Amniotic stem cell (primary cell): ENCODE results near the gene FGF1.

Source experiments
- DNase-seq: peaks from one replicate; lab custom pipeline; 2025; lab: John Stamatoyannopoulos, UW

The FGF1 gene

GRCh38 chr5:142611154-142611553, 74.7 kb downstream of the FGF1 start:
- peak; percentile 46 for DNase-seq

DNA sequence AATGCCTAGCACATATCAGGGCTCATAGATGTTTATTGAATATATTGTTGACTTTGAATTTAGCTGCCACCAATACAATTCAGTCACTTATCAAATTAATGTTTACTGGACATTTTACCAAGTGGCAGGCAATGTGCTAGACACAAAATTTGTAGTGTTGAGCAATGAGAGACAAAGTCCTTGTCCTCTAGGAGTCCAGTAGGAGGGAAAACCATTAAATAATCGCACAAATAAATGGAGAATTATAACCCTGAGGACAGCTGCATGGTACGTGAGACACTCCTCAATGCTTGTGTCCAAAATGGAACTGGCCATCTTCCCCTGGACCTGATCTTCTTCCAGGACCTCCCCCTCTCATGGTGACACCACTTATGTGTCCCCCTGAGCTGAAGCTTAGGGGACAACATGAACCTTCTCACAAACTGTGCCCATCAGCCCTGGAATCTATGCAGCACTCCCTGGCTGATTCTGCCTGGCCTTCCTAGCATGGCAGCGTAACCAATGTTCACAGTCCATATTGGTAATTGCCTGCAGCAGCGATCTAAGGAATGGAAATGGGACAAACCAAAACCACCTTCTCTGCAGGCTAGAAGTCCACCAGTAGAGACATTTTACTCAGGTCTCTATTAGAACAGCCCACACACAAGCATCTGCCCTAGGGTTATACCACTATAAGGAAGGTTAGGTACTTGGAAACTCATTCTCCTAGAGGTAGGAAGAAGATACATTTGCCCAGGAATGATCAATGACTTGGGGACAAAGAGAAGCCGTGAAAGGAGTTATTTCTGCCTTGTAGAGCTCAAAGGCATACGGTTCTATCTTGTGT, 75.5 kb downstream of the FGF1 start:
- no peak for DNase-seq

- no peak for DNase-seq
These were observed 76.7 kb downstream of the FGF1 start for GRCh38 chr5:142609142-142609541.

GRCh38 chr5:142608081-142608480, 77.8 kb downstream of the FGF1 start:
- DNase-seq, result no peak

- no peak for DNase-seq
These were observed 80.3 kb downstream of the FGF1 start for GRCh38 chr5:142605611-142606010.

DNA sequence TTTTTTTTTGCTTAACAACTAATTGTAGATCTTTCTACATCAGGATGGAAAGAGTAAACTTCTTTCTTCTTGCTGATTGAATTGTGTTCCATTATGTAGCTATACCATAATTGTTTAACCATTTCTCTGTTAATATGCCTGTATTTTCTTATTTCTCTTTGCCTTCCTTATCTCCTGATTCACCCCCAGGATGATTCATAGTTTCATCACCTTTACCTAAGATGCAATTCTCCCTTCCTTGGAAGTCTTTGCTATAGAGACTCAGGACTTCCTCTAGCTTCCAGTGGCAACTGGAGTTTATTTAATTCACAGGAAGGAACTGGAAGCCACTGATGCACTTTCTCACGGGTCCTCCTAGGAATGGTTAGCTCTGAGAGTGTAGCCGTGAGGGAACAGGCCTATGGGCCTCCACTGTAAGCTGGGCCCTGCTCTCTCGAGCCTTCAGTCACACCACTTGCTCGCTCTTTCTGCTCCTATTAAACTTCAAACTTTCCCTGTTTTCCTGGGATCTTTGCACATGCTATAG, 83.1 kb downstream of the FGF1 start:
- DNase-seq, result no peak

DNA sequence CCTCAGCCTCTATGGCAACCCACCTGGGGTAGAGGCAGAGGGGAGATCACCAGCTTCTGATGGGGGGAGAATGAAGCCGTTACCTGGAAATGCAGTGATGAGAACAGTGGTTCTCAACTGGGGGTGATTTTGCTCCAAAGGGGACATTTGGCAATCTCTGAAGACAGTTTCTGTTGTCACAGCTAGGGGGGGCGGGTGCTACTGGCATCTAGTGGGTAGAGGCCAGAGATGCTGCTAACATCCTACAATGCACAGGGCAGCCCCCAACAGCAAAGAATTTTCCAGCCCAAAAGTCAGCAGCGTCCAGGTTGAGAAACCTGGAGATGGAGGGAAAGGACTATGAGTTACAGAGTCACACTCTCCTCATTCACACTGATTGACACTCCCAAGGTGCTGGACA, 84.5 kb downstream of the FGF1 start:
- no peak for DNase-seq

DNA sequence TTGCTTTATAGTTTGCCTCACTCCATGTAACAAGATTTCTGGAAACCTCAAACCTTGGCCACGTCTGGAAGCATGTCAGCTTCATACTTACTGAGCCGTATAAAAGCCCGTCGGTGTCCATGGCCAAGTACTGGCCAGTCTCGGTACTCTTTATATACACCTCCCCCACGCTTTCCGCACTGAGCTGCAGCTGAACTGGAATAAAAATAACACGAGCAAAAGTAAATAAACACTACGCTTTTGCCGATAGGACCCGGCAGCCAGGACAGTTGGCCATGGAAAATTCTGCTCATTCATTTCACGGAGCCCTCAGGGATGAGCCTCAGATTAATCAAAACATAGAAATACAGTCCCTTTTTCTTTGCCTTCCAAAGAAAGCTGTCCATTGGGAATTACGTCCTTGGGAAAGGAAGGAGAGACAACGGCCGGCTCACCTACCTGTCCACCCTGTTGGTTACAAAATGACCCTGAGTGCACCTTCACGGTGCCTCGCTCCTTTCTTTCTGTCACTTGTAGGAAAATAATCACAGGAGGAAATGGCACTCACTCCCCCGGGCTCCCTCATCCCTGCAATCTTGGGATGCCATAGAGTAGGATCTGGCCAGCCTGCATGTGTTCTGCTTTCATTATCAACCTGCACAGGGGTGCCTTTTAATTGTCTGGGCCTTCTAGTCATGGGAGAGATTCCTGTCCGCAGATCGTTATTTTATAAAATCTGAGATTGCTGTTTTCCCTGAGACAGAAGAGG, 85.1 kb downstream of the FGF1 start:
- peak; percentile 65 for DNase-seq

GRCh38 chr5:142600092-142600491, 85.8 kb downstream of the FGF1 start:
- DNase-seq, result no peak

- DNase-seq, result no peak
These were observed 87.6 kb downstream of the FGF1 start for GRCh38 chr5:142598338-142598700.

GRCh38 chr5:142597546-142598337, 88.1 kb downstream of the FGF1 start:
- DNase-seq, result peak; percentile 80

DNA sequence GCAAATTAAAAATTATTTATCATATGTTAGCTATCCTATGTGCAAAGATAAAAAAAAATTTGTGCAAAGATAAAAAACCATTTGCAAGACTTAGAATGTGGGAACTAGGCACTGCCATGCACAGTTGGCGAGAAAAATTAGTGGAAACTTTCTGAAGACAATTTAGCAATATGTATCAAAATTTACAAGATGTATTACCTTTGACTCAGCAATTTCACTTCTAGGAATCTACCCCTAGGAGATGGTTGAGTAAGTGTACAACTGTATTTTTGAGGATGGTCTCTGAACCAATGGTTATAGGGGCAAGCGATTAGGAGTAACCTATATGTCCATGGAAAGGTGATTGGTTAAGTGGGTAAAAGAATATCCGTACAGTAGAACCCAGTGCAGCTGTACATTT, 88.9 kb downstream of the FGF1 start:
- no peak for DNase-seq

DNA sequence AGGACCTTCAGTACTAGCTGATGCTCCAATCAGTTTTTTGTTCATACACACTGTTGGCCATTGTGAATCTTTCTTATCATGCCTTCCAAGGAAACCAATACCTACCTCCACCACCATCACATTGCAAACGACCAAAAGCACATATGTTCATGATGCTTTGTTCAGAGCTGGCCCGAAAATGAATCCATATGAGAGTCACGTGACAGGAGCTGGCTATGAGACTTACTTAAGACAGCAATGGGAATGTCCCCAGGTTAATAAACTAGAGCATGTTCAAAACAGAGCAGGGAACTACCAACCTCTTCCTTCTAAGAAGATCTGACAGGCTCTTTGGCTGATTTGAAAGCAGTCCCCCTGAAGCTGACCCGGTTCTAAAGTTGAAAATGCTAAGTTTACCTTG, 93.5 kb downstream of the FGF1 start:
- DNase-seq, result no peak

- no peak for DNase-seq
These were observed 95.2 kb downstream of the FGF1 start for GRCh38 chr5:142590451-142591231.

DNA sequence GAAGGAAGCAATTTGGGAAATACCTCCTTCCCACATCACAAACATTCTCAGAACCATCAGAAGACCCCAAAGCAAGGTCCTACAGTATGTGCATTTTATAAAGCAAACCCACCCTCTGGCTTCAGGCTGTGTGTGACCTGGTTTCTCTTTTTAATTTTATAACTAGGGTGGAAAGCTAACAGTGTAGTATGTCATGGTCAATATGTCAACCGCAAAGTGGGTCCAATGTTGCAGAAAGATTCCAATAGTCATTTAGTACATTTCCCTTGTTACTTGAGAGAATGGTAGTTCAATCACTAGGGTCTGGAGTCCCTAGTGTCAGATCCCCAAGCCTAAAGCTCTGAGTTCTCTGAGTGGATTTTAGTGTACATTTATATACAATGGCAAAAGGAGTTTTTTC, 96.2 kb downstream of the FGF1 start:
- DNase-seq, result no peak

DNA sequence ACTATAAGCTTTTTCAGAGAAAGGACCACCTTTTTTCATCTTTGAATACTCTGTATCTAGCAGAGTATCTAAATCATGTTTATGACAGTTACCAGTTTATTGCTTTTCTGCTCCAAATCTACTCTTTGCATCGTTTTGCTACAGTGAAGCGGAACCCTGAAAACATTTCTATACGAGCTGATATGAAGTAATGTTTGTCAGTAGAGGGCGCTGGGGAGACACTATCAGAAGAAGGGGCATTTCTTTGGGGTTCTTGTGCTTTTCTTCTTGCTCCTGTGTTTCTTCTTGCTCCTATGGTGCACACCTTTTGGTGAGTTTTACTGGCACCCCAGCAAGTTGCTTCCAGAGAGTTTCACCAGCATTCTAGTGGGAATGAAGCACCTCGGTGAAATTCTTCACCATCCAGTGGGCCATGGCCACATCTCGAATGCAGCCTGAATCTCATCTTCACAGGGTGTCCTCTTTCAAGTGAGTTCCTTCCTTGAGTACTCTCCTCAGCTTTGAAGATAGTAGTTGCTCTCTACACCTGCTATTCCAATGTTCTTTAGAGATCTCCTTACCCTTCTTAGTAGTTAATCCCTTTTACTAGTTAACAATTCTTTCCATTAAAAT, 98.4 kb downstream of the FGF1 start:
- no peak for DNase-seq

DNA sequence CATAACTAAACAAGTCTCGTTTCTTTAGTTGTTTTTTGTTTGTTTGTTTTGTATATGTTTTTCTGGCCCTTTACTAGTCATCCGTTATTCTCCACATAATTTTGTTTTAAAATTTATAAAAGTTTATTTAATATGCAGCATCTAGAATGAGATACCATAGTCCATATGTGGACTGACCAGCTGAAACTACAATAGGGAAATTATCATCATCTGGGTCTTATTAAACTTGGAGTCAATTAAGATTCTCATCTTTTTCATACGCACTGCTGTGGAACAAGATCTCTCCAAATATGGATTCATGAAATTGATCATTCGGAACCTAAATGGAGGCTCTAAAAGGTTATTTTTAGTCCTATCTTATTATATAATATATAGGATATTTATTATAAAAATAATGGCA, 99.3 kb downstream of the FGF1 start:
- DNase-seq, result no peak

DNA sequence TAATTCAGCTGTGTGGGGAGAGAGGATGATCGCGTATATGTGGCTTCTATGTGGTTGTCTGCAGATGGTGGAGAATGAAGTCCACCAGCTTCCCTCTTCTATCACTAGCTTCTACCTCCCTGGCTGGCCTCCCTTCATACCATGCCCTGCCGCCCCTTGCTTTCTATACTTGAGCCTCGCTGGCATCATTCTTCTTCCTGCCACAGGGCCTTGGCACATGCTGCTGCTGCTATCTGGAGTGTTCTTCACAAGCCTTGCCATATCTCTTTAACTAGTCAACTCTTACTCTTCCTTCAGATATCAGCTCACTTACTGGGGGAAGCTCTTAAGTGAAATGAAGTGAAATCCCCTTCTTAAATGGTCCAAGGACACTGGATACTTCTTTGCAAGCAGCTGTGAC, 100.4 kb downstream of the FGF1 start:
- no peak for DNase-seq

DNA sequence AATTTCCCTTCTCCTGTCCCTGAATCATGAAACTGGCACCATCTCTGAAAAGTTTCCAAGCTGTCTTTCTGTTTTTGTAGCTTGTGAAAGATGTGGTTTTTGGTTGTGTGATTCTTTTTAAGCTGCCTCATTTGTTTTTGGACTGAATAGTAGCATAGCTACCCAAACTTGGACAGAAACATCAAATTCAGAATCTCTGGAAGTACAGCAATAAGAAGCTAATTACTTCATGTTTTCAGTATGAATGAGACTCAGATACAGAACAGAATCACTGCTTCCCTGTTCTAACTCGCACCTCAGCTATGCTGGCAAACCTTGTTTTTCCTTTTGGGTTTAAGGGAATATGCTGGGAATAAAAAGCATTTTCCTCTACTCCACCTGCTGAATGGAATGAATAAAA, 101.0 kb downstream of the FGF1 start:
- no peak for DNase-seq

GRCh38 chr5:142578161-142578830, 107.6 kb downstream of the FGF1 start:
- no peak for DNase-seq

DNA sequence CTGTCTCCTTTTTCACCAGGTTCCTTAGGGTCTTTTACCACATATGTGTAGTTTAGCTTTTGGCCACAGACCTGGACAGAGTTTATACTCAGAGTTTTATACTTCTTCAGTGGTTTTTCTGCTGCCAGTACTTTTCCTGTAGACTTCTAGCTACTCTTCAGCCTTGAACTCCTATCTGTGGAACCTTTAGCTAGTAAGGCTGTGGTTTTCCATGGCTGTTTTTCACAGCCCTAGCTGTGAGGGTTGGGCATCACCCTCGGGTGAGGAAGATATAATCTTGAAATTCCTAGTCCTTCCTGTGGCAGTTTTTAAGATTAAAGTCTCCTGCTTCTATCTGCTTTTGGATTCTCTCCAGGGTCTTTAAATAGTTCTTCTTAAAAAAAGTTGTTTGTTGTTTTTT, 109.1 kb downstream of the FGF1 start:
- DNase-seq, result no peak
